HUES6 (cell line): Measurements from ENCODE around the gene SLC15A4.
A peak's percentile ranks its signal among the peaks of the same experiment; 100 is the strongest.

Experiments
- H3K27ac ChIP-seq: 2 replicates; pipeline ENCODE4 v1.7.0; 2013; ENCODE audit warnings: low read depth, mild to moderate bottlenecking, low read length, inconsistent platforms
- H3K27me3 ChIP-seq: 2 replicates; pipeline ENCODE4 v1.6.1; 2013; ENCODE audit warnings: low read length; ENCODE audit not compliant: control insufficient read depth, insufficient read depth
- H3K36me3 ChIP-seq: 2 replicates; pipeline ENCODE4 v1.6.1; 2013; ENCODE audit warnings: low read length; ENCODE audit not compliant: control insufficient read depth, insufficient read depth
- H3K4me1 ChIP-seq: 2 replicates; pipeline ENCODE4 v1.6.1; 2013; ENCODE audit warnings: low read length; ENCODE audit not compliant: control insufficient read depth, insufficient read depth
- H3K4me3 ChIP-seq: 2 replicates; pipeline ENCODE4 v1.5.1; 2013; ENCODE audit warnings: low read depth, low read length
- H3K9ac ChIP-seq: one replicate; pipeline ENCODE4 v1.6.1; 2013; ENCODE audit warnings: mild to moderate bottlenecking, low read length
- H3K9me3 ChIP-seq: 2 replicates; pipeline ENCODE4 v1.6.1; 2013; ENCODE audit warnings: low read depth, low read length; ENCODE audit not compliant: control insufficient read depth, insufficient read depth

The SLC15A4 gene

DNA sequence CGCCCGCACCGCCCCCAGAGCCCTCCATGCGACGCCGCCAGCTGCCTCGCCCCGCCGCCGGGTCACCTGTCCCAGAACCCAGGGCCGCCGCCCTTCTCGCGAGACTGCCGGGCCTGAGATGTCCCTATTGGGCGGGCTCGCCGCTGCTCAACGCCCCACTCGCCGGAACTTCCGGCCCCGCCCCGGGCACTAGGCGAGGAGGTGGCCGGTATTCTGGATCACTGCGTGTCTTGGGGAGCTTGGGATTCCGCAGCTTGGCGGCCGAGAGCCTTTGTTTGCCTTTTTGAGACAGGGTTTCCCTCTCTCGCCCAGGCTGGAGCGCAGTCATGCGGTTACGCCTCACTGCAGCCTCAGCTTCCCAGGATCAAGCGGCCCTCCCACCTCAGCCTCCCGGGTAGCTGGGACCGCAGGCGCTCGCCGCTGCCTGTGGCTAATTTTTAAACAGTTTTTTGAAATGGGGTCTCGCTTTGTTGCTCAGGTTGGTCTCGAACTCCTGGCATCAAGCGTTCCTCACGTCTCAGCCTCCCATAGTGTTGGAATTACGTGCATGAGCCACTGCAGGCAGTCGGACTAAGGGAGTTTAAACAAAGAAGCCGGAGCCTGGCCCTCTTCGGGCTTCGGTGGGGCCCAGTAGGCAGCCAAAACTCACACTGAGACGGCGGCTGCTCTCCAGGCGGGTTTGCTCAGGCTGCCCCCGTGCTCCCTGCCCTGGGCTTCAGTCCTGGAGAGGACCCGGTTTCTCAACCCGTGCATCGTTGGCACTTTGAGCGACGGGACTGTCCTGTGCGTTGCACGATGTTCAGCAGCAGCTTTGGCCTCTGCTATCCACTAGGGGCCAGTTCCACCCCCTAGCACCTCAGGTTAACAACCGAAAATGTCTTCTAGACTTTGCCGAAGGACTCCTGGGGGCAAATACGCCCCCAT lies at the start of gene SLC15A4:
Gene SLC15A4 (minus strand): TSS at position 43 of the 924 bp plus-strand sequence. CDS start 15 bp downstream, at position 28.
- H3K9me3 ChIP-seq = no peaks in the 10 kb centered on the region
- H3K9ac ChIP-seq = peak within 1 kb of the TSS; percentile 98
- H3K27ac ChIP-seq = peak within 1 kb of the TSS; percentile 89
- no peaks in the 10 kb centered on the region for H3K27me3 ChIP-seq
- H3K4me3 ChIP-seq = peak within 1 kb of the TSS; percentile 97
- H3K36me3 ChIP-seq = peaks cover 16% of the 10 kb centered on the region
- H3K4me1 ChIP-seq = peaks cover 23% of the 10 kb centered on the region

DNA sequence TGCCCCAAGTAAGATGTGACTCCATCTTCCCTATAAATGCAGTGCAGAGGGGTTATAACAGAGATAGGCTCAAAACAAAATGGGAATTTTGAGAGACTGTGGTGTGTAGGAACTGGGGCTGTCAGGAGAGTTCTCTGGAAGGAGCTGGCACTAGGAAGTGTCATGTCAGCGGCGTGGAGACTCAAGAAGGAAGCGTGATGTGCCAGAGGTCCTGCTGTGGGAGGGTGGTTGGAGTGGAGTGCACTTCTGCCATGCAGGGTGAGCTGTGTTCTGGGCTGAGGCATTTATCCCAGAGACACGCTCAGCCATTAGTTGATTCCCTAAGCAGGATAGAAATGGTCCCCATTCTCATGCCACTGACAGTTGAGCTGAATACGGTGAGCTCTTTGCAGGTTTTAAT lies 48.5 kb upstream of the SLC15A4 start:
- H3K9me3 ChIP-seq = peaks cover 18% of the 10 kb centered on the region
- no peak overlapping the region for H3K4me3 ChIP-seq
- H3K36me3 ChIP-seq = no peaks in the 10 kb centered on the region; the same call in 1 of the 2 replicates
- no peak overlapping the region for H3K9ac ChIP-seq
- no peaks in the 10 kb centered on the region for H3K27me3 ChIP-seq
- no peaks in the 10 kb centered on the region for H3K4me1 ChIP-seq
- no peak overlapping the region for H3K27ac ChIP-seq

DNA sequence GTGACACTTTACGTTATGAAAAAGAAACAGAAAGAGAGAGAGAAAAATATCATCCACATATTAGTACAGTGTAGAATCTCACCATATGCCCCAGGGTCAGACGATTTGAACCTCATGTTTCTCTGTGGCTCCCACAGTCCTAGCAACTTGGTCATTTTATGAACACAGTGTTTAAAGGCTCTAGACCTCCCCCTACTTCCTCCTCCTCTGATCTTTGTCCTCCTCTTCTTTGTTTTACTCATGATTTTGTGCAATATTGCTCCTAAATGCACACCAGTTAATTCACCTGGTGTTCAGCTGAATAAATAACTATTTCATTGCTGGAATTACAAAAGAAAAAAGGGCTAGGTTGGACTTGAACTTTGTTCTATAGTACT lies 47.7 kb upstream of the SLC15A4 start:
- no peaks in the 10 kb centered on the region for H3K36me3 ChIP-seq
- no peak overlapping the region for H3K27ac ChIP-seq

DNA sequence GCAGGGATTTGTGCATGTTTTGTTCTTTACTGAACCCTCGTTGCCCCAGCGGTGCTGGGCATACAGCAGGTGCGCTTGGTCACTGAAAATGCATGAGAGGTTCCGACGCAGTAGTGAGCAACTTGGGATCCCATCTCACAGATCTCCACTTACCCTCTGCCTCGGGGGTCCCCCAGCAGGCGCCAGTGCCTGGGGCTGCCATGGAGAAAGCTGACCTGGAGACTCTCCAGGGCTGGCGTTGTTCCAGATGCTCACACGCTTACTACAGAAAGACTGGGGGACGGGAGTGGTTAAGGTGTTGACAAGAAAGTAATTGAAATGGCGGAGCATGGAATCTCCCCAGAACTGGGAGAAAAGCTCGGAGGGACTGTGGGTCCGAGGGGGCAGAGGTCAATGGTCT lies 43.7 kb upstream of the SLC15A4 start:
- Histone ChIP-seq H3K4me3 (no peak overlapping the region), H3K27me3 (no peaks in the 10 kb centered on the region), H3K4me1 (no peaks in the 10 kb centered on the region), H3K36me3 (no peaks in the 10 kb centered on the region), H3K9ac (no peak overlapping the region), H3K27ac (no peak overlapping the region), H3K9me3 (no peaks in the 10 kb centered on the region)

More for the DNA sequence above, 47.7 kb upstream of the SLC15A4 start:
- Histone ChIP-seq H3K4me3 (no peak overlapping the region), H3K27me3 (no peaks in the 10 kb centered on the region), H3K4me1 (no peaks in the 10 kb centered on the region), H3K9me3 (peaks cover 12% of the 10 kb centered on the region; the same call in 1 of the 2 replicates), H3K9ac (no peak overlapping the region)

DNA sequence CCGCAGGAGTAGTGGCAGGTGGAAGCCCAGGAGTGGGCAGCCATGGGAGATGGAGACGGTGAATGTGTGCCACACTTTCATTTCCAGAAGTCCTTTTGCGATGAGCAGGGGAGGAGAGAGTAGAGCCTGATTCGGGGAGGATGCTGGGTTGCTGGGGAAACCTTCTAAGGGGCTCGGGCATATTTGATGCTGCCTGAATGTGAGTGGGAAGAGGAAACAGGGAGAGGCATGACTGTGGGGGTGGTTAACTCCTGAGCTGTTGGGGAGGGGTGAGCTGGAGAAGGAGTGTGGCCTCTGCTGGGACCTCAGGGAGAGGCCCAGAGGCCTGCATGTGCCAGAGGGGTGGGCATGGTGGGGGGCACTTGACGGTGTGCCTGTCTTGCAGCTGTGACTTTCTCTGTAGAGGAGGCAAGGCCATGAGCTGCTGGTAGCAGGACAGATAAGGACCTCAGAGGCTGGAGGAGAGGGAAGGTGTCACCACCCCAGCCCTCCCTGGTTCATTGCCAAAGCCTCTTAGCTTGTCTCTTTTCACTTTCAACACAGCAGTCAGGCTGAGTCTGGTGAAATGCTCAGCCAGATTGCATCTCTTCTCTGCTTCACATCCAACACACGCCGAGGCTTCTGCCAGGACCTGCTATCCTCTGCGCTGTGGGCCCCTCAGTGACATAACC lies 40.9 kb upstream of the SLC15A4 start:
- no peaks in the 10 kb centered on the region for H3K9me3 ChIP-seq
- H3K4me1 ChIP-seq = no peaks in the 10 kb centered on the region
- H3K9ac ChIP-seq = no peak overlapping the region
- no peak overlapping the region for H3K27ac ChIP-seq
- no peaks in the 10 kb centered on the region for H3K27me3 ChIP-seq
- H3K36me3 ChIP-seq = no peaks in the 10 kb centered on the region
- H3K4me3 ChIP-seq = no peak overlapping the region

DNA sequence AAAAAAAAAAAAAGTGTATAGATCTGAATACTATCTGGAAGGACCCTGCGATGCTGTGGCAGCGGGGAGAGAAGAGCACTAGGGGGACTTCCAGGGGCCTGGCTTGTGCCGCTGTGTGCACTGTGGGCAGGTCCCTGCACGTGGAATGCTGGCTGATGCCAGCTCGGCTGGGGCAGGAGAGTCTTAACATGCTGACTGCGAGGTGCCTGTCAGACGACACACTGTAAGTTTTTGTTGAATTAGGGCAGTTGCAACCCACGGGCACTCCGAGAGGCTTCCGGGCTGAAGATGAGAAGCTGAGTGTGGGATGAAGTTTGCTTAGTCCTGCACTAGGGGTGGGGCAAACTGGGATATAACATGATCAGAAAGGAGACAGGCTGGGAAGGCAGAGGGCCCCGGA lies 40.2 kb upstream of the SLC15A4 start:
- H3K36me3 ChIP-seq = no peaks in the 10 kb centered on the region
- H3K27me3 ChIP-seq = no peaks in the 10 kb centered on the region

DNA sequence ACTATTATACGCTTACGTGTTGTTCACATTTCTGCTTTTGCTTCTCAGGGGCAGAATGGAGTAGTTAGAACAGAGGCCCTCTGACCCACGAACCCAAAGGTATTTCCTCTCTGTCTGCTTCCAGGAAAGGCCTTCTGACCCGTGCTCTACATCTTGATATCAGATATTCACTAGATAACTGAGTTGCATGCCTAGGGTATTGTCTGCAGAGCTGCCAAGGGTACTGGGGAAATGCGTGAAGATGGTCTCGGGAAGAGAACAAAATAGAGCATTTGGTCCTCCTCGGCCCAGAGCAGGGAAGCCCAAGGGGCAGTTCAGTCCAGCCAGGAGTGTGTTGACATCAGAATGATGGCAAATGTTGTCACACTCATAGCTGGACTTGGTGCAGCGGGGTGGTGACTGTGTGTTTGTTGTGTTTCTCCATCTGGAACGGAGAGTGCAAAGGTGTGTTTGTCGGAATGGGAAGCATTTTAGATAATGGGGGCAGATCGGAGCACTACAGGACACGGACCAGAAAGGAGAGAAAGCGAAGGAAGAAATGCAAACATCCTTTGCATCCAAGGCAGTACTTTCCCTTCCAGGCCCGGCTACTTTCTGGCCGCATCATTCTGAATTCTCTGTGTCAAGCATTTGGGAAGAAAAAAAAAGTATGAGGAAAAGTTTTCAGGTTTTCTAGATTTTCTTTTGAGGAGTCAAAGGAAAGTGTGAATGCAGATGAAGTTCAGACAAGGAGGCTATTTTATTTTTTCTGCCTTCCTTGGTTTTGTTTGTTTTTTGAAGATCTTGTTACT lies 37.7 kb upstream of the SLC15A4 start:
- Histone ChIP-seq H3K27ac (no peak overlapping the region), H3K36me3 (no peaks in the 10 kb centered on the region), H3K9ac (no peak overlapping the region), H3K4me1 (peaks cover 7% of the 10 kb centered on the region; the same call in 1 of the 2 replicates), H3K4me3 (no peak overlapping the region), H3K9me3 (no peaks in the 10 kb centered on the region), H3K27me3 (no peaks in the 10 kb centered on the region)

More for the DNA sequence above, 40.2 kb upstream of the SLC15A4 start:
- Histone ChIP-seq H3K27ac (no peak overlapping the region), H3K4me3 (no peak overlapping the region), H3K9ac (no peak overlapping the region), H3K4me1 (no peaks in the 10 kb centered on the region), H3K9me3 (no peaks in the 10 kb centered on the region)

DNA sequence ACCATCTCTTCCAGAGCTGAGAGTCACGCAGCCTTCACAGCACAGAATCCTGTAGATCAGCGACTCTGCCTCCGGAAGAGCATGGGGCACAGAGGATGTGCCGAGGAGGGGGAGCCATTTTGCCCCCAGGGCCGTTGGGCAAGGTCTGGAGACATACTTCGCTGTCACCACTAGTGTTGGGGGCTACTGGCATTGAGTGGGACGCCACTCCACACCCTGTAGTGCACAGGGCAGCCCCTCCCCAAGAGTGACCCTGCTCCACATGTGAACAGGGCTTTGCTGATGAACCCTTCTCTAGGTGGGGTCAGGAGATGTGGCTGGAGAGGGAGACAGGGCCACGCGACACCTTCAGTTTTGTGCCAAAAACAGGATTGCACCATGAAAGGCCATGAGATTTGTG lies 35.6 kb upstream of the SLC15A4 start:
- Histone ChIP-seq H3K9ac (no peak overlapping the region), H3K36me3 (no peaks in the 10 kb centered on the region), H3K4me1 (peaks cover 7% of the 10 kb centered on the region; the same call in 1 of the 2 replicates), H3K27ac (no peak overlapping the region), H3K9me3 (no peaks in the 10 kb centered on the region), H3K4me3 (no peak overlapping the region), H3K27me3 (peaks cover 5% of the 10 kb centered on the region; the same call in 1 of the 2 replicates)

DNA sequence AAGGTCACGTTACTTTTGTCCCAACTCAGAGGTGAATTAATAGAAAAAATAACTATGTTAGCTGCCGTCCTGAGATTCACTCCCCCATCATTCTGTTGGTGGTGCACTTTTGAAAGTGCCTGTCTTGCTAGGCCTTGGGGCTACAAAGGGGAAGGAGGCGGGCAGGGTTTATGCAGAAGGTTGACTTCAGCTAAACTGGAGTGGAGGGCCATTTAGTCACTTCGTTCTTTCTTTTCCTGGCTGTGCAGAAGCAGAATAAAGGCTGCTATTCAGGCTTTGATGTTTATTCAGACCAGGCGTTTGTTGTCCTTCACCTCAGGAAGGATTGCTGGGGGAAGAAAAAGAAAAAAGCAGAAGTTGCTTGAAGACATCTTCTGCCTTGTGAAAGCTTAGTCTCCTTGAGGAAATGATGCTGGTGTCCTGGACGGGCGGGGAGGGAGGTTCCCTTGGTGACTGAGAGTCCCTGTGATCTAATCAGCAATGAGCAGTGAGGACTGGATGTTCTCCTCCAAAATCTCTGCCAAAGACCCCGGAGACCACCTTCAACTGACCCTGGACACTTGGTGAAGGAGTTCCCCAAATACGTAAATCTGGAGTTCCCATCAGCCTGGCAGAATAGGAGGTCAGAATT lies 33.5 kb upstream of the SLC15A4 start:
- Histone ChIP-seq H3K9me3 (no peaks in the 10 kb centered on the region), H3K27me3 (peaks cover 19% of the 10 kb centered on the region), H3K36me3 (no peaks in the 10 kb centered on the region), H3K4me3 (no peak overlapping the region), H3K4me1 (peaks cover 7% of the 10 kb centered on the region; the same call in 1 of the 2 replicates), H3K27ac (no peak overlapping the region), H3K9ac (no peak overlapping the region)

DNA sequence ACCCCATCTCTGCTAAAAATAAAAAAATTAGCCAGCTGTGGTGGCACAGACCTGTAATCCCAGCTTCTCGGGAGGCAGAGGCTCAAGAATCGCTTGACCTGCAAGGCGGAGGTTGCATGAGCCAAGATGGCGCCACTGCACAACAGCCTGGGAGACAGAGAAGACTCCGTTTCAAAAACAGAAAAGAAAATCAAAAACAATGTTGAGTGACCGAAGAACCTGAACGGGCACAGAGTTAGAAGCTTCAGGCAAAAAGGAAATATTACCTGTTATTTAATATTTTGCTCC lies 33.0 kb upstream of the SLC15A4 start:
- peaks cover 7% of the 10 kb centered on the region; the same call in 1 of the 2 replicates for H3K4me1 ChIP-seq
- no peak overlapping the region for H3K4me3 ChIP-seq
- H3K27ac ChIP-seq = no peak overlapping the region
- no peak overlapping the region for H3K9ac ChIP-seq
- H3K9me3 ChIP-seq = no peaks in the 10 kb centered on the region
- no peaks in the 10 kb centered on the region for H3K36me3 ChIP-seq
- H3K27me3 ChIP-seq = peaks cover 24% of the 10 kb centered on the region
